HG02678 (cell line): ENCODE measurements around the gene SPAAR.

ENCODE experiments used
- ATAC-seq: cut with Tn5 transposase; IDR thresholded peaks from one replicate; pipeline ENCODE4 v1.9.1; 2021; ENCODE audit warnings: mild to moderate bottlenecking, moderate library complexity; ENCODE audit not compliant: unreplicated experiment

Gene SPAAR

GRCh38 chr9:35945341-35946018, 36.2 kb downstream of the SPAAR start:
- ATAC-seq, result no peak

- ATAC-seq, result no peak
These were observed 39.2 kb downstream of the SPAAR start for GRCh38 chr9:35948451-35948850.

DNA sequence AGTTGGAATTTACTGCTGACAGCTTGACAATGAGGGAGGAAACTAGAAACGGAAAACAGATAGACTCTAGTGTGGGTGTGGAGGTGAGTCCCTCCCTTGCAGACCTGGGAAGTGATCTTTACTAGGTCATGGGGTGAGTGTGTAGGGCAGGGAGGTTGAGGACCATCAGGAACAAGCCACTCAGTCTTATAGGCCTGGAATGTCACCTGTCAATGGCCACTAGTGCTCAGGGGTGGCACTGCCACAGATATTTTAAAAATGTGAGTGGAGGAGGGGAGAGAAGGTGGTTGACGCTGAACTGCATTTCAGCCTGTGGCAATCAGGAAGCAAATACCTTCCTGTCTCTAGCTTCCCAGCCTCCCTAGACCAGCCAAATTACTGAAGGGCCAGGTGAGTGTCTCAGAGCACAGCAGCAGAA, 39.6 kb downstream of the SPAAR start:
- no peak for ATAC-seq

GRCh38 chr9:35951736-35952135, 42.4 kb downstream of the SPAAR start:
- ATAC-seq, result no peak

DNA sequence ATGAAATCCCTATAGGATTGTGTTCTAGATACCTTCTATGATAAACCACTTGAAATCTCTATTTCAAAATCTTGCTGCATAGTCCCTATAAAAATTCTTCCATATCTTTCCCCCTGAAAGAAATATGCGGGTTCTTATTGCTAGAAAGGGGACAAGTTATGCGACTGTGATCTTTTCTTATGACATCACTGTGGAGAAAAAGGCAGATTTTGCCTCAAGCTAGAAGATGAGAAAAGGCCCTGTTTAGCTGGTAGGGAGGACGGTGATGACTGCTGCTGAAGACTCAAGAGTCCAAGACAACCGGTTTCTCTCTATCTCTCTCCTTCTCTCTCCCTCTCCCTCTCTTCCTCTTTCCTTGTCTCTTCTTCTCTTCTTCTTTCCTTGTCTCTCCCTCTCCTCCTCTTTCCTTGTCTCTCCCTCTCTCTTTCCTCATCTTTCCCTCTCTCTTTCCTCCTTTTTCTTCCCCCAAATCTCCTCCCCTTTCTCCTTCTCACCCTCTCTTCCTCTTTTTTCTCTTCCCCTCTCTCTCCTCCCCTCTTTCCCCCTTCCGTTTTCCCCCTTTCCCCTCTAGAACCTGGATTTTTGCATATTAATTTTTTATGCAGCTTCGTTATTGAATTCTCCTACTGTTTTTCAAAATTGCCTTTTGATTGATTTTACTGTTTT, 43.4 kb downstream of the SPAAR start:
- ATAC-seq, result no peak

DNA sequence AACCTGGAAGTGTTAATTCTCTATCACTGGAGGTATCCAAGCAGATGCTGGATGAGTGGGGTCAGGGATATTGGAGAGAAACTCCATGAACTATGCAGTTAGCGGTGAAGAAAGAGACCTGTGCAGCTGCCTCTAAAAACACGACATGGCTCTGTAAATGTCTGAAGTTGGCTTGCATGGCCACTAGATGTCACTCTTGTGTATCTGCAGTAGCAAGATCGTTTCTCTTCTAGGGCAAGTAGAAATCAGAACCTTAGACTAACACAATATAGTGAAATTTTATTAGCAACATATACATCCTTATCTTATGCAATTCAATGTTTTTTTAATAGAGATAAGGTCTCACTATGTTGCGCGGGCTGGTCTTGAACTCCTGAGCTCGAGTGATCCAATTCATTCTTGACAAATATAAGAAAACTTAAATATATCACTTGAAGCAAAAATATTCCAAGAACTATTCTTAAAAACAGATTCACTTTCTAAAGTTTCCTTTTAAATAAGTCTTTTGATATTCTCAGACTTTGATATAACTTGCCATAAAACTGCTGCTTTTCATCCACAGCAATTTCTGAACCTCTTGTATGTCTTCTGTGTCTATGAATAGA, 45.8 kb downstream of the SPAAR start:
- peak; percentile 51 for ATAC-seq

DNA sequence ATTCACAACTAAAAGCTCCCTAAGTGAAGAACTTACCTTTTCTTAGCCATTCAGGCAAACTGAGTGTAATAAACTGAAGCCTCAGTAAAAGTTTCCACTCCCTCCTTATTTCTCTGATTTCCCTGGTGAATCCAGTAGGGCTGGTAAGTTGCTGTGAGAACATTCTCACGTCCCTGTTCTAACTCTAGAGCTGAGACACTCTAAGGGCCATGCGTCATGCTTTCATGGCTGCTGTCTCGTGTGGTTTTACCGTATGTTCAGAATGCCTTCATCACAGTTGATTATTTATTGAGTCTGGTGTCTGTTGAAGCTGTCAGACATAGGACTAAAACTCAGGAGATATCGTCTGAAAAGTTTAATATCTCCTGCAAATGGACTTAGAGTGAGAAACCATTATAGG, 47.4 kb downstream of the SPAAR start:
- ATAC-seq, result no peak

DNA sequence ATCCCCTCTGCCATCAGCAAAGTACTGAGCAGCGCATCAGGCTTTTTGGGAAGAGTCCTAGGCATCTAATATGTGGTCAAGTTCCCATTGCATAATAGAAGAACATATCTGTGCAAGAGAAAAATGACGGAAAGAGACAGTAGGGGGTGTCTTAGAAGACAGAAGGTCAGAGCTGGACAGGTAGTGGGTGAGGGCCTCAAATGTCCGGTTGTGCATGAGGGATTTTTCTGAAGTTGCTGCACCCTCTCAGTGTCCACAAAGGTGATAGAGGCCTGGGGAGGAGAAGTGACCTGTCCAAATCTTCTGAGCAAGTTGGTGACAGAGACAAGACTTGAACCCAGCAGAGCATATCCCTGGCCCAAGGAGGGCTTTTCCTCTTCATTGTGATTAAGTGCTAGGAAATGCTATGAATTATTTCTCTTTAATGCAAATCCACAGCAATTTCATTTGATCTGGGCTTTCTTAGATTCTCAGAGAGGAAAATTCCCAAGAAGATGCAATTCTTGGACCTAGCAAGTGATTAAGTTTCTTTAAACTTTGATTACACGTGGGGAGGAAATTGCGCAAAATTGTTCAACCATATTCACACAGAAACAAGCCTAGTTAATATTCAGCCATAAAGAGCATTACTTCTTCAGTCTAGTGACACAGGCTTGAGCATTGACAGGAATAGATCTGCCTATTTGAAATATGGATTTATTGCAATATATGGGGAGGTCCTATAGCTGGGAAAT, 49.0 kb downstream of the SPAAR start, which contains the start of gene OR2S2:
Gene OR2S2 (minus strand): TSS at position 51 of the 734 bp plus-strand sequence. CDS start 56 bp downstream, outside the sequence.
- ATAC-seq, result no peak

DNA sequence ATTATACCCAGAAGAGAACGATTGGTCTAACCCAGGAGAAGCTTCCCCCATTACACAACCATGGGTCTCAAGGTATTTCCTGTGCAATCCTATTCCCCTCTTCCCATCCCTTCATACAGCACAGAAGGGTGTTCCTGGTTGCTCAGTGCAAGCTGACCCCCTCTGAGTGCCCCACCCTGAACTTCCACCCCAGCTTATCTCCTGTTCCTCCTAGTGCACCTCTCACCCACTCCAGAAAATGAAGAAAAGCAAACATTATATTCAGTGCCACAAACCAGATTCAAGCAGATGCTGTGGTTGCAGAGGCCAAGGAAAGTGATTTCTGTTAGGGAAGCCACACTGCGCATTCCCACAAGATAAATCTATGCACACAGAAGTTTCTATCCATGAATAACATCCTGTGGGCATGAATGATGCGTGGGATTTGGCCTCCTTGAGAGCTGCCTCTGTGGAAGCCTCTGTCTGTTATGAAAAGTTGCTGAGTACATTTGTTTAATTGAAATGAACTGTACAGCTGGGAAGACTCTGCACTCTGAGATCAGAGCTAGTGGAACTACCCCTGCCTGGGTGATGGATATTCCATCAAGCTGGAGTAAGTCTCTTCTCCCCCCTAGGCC, 50.9 kb downstream of the SPAAR start:
- ATAC-seq, result no peak
